Measurements from ENCODE around the gene C9orf43. TPM values are rescaled to one million over a fixed set of nuclear protein-coding genes. Genes with fewer than 3 reads are reported as not detected.

The C9orf43 gene
- total and polyA plus RNA-seq, 5 experiments from 2014 or later = 0.55 to 1.2 (median 0.95) TPM; not detected in 1

DNA sequence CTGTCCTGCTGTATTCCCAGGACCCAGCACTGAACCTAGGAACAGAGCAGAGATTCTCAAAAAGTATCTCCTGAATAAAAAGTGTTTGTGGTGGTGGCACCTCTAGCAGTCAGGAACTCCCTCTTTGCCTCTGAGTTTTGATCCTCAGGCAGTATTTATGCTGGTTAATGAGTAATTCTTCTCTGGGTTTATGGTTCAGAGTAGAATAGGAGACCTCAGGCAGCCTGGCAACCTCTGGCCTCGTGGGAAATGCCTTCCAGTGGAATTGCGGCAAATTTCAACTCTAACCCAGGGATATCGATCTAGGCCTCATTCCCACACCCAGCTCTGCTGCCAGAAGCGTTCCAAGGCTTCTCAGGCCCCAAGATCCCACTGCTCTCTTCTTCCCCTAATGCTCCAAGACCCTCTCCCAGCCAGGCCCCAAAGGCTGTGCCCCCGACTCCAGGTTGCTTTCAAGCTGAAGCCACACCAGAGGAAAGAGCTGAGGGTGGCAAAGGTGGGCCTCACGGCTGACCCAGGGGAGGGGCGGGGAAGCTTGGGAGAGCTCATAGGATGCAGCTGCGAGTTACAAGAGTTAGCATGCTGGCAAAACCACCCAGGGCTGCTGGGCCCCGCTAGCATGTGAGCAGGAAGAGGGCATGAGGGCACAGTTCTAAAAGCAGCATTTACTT, 22.9 kb upstream of the C9orf43 start:
- H3K27me3 Mint-ChIP-seq = no peaks in the 10 kb centered on the region
- no peak overlapping the region for H3K27ac Mint-ChIP-seq
- DNase-seq (no peak), ATAC-seq (no peak)
- no peak overlapping the region for H3K4me3 Mint-ChIP-seq
- no peaks in the 10 kb centered on the region for H3K4me1 Mint-ChIP-seq
- no peaks in the 10 kb centered on the region for H3K9me3 Mint-ChIP-seq
- H3K36me3 Mint-ChIP-seq = peaks cover 0 to 46% (median 21%) of the 10 kb centered on the region in 3 donors
- POLR2A ChIA-PET = interaction anchor here (0.6 to 1.5 kb wide), 3 partner anchors 11 to 104 kb away, joined by 3 to 7 read pairs (median 6); partner anchors contain the start of gene HDHD3

DNA sequence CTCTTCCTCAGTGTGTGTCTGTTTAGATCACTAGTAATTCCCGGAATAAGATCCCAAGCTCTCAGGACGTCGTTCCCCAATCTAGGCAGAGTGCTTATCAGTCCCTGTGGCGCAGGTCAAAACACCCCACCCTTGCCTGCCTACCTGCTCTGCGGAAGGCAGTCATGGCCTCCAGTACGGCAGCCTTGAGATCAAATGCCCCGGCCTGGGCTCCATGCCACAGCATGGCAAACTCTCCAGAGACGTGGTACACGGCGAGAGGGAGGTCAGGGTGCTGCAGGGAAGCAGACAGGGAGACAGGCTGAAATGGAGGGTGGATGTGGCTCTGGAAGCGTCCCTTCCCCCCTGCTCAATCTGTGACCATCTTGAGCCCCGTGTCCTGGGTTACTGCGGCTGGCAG, 21.7 kb upstream of the C9orf43 start:
- H3K36me3 Mint-ChIP-seq = peaks cover 0 to 57% (median 21%) of the 10 kb centered on the region in 3 donors

DNA sequence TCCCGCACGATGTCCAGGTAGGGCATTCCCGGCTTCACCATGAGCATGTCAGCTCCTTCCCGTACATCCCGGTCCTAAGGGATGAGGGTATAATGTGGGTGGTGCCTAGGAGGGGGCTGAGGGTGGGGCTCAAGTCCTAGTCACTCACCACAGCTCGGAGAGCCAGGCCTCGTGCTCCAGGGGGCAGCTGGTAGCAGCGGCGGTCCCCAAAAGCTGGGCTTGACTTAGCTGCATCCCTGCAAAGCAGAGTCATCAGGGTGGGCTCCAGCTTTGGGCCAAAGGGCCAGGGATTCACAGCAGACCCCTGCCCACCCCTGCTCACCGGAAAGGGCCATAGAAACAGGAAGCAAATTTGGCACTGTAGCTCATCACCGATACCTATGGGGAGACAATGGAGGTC, 21.1 kb upstream of the C9orf43 start:
- Mint-ChIP-seq H3K36me3 (peaks cover 0 to 58% (median 21%) of the 10 kb centered on the region in 3 donors), H3K4me1 (no peaks in the 10 kb centered on the region), H3K27ac (no peak overlapping the region), H3K27me3 (no peaks in the 10 kb centered on the region), H3K9me3 (no peaks in the 10 kb centered on the region), H3K4me3 (no peak overlapping the region)
- POLR2A ChIA-PET = interaction anchor here (0.5 kb wide), 1 partner anchor 14 kb away, joined by 4 read pairs; no protein-coding TSS in a partner anchor
- DNase-seq (no peak), ATAC-seq (no peak)

More for the DNA sequence above, 21.7 kb upstream of the C9orf43 start:
- ATAC-seq (no peak), DNase-seq (no peak)
- no peak overlapping the region for H3K4me3 Mint-ChIP-seq
- no peaks in the 10 kb centered on the region for H3K27me3 Mint-ChIP-seq
- POLR2A ChIA-PET = interaction anchor here (0.5 kb wide), 1 partner anchor 13 kb away, joined by 4 read pairs; no protein-coding TSS in a partner anchor
- no peaks in the 10 kb centered on the region for H3K9me3 Mint-ChIP-seq
- no peak overlapping the region for H3K27ac Mint-ChIP-seq
- no peaks in the 10 kb centered on the region for H3K4me1 Mint-ChIP-seq

GRCh38 chr9:113390192-113390960, 20.2 kb upstream of the C9orf43 start:
- DNase-seq = no peak
- H3K27ac Mint-ChIP-seq = peak overlapping the region in 1 of 10 donors; percentile 33
- peaks cover 0 to 62% (median 21%) of the 10 kb centered on the region in 3 donors for H3K36me3 Mint-ChIP-seq
- POLR2A ChIA-PET = no interaction called here
- no peak overlapping the region for H3K4me3 Mint-ChIP-seq
- ATAC-seq = no peak
- H3K27me3 Mint-ChIP-seq = no peaks in the 10 kb centered on the region
- no peaks in the 10 kb centered on the region for H3K9me3 Mint-ChIP-seq
- peaks cover 0 to 2% (median under 1%) of the 10 kb centered on the region in 4 donors for H3K4me1 Mint-ChIP-seq

GRCh38 chr9:113391917-113392316, 18.6 kb upstream of the C9orf43 start:
- no peak for ATAC-seq
- DNase-seq = no peak
- H3K9me3 Mint-ChIP-seq = no peaks in the 10 kb centered on the region
- H3K4me1 Mint-ChIP-seq = peaks cover 3 to 12% (median 9%) of the 10 kb centered on the region in 4 donors
- no peaks in the 10 kb centered on the region for H3K27me3 Mint-ChIP-seq
- peak overlapping the region in 1 of 10 donors; percentile 38 for H3K27ac Mint-ChIP-seq
- peak overlapping the region in 1 of 10 donors; percentile 15 for H3K4me3 Mint-ChIP-seq
- peaks cover 0 to 72% (median 21%) of the 10 kb centered on the region in 3 donors for H3K36me3 Mint-ChIP-seq
- POLR2A ChIA-PET = no interaction called here

GRCh38 chr9:113393281-113393680, 17.3 kb upstream of the C9orf43 start:
- DNase-seq = no peak
- ATAC-seq = no peak
- POLR2A ChIA-PET = no interaction called here
- Mint-ChIP-seq H3K4me3 (no peak overlapping the region), H3K27ac (no peak overlapping the region), H3K9me3 (no peaks in the 10 kb centered on the region), H3K27me3 (no peaks in the 10 kb centered on the region), H3K36me3 (peaks cover 0 to 60% (median 9%) of the 10 kb centered on the region in 3 donors), H3K4me1 (peaks cover 7 to 12% (median 9%) of the 10 kb centered on the region in 4 donors)

DNA sequence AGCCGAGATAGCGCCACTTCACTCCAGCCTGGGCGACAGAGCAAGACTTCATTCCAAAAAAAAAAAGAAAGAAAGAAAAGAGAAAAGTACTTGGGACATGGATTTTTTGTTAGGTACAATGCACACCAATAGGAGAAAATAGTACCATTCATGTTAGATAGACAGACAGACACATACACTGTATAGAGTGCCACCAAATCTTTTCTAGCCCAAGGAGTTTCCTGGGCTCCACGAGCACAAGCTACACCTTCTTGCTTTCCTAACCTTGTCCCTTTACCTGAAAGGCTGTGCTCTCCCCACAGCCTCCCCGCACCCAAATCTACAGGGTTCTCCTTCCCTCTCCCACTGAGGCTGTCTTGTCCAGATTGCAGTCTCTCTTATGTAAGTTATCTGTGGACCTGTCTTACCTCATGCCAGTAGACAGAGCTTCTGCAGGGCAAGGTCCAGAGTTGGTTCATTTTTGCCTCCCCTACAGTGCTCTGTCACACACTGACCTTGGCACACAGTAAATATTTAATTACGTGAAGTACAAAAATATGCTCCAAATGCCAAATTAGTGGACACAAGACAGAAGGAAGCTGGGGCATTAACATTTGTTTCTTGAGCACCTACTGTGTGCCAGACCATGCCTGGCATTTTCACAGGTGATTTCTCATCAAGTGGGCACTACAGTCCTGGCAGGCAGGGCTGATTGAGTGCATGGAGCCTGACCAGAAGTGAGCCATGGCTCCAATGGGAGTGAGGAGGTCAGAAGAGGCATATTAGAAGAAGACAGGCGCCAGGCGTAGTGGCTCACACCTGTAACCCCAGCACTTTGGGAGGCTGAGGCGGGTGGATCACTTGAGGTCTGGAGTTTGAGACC, 15.3 kb upstream of the C9orf43 start:
- no peak for ATAC-seq
- Mint-ChIP-seq H3K27ac (peak overlapping the region in 1 of 10 donors; percentile 38), H3K36me3 (peaks cover 0 to 46% (median 5%) of the 10 kb centered on the region in 3 donors), H3K4me1 (peaks cover 12 to 28% (median 22%) of the 10 kb centered on the region in 4 donors), H3K4me3 (no peak overlapping the region), H3K9me3 (no peaks in the 10 kb centered on the region), H3K27me3 (no peaks in the 10 kb centered on the region)
- no peak for DNase-seq
- POLR2A ChIA-PET = no interaction called here

GRCh38 chr9:113397203-113397631, 13.3 kb upstream of the C9orf43 start:
- POLR2A ChIA-PET = no interaction called here
- Mint-ChIP-seq H3K27me3 (no peaks in the 10 kb centered on the region), H3K4me1 (peaks cover 16 to 40% (median 33%) of the 10 kb centered on the region in 4 donors), H3K27ac (peak overlapping the region in 1 of 10 donors; percentile 28), H3K4me3 (no peak overlapping the region), H3K9me3 (no peaks in the 10 kb centered on the region), H3K36me3 (peaks cover 0 to 29% (median 0%) of the 10 kb centered on the region in 3 donors)
- no peak for ATAC-seq
- no peak for DNase-seq

- ATAC-seq = no peak
- no peaks in the 10 kb centered on the region for H3K9me3 Mint-ChIP-seq
- H3K36me3 Mint-ChIP-seq = peaks cover 0 to 15% (median 0%) of the 10 kb centered on the region in 3 donors
- no peak for DNase-seq
- H3K4me3 Mint-ChIP-seq = peak overlapping the region in 7 of 10 donors; percentile 25 to 98 (median 68)
- peaks cover 16 to 40% (median 35%) of the 10 kb centered on the region in 4 donors for H3K4me1 Mint-ChIP-seq
- POLR2A ChIA-PET = interaction anchor here (4.6 kb wide), 1 partner anchor 12 kb away, joined by 62 read pairs; the partner anchor contains the start of genes C9orf43 and POLE3
- H3K27me3 Mint-ChIP-seq = no peaks in the 10 kb centered on the region
- no peak overlapping the region for H3K27ac Mint-ChIP-seq
These were observed 11.8 kb upstream of the C9orf43 start for GRCh38 chr9:113398796-113399195.

DNA sequence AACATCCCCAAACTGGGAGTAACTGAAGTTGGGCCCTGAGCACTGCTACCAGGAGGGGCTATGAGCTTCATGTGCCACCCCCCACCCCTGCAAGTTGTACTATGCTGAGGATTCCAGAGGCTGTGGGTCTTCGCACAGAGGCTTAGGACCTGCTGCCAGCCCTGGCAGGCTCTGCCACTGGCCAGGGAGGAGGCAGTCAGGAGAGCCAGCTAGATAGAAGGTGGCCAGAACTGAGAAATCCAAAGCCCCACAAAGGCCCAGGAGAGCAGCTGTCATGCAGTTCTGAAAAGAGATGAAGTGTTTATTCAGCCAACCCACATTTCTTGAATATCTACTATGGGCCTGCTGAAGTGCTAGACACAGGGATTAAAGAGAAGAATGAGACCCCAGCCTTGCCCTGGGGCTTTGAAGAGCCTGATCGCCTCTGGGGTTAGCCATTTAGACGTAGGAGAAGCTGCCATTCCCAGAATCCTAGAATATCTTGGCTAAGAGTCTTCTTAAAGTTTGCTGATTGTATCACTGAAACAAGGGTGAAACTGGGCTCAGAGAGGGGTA, 10.8 kb upstream of the C9orf43 start:
- no peaks in the 10 kb centered on the region for H3K9me3 Mint-ChIP-seq
- no peak for DNase-seq
- H3K27me3 Mint-ChIP-seq = no peaks in the 10 kb centered on the region
- POLR2A ChIA-PET = interaction anchor here (4.6 kb wide), 1 partner anchor 11 kb away, joined by 62 read pairs; the partner anchor contains the start of genes C9orf43 and POLE3
- H3K27ac Mint-ChIP-seq = peak overlapping the region in 4 of 10 donors; percentile 15 to 74 (median 67)
- H3K4me3 Mint-ChIP-seq = peak overlapping the region; percentile 68 to 98 (median 82)
- peaks cover 0 to 16% (median 0%) of the 10 kb centered on the region in 3 donors for H3K36me3 Mint-ChIP-seq
- ATAC-seq = no peak
- peaks cover 16 to 40% (median 37%) of the 10 kb centered on the region in 4 donors for H3K4me1 Mint-ChIP-seq

- peaks cover 12 to 42% (median 34%) of the 10 kb centered on the region in 4 donors for H3K4me1 Mint-ChIP-seq
- DNase-seq = peak; percentile 95 to 100 (median 100)
- no peaks in the 10 kb centered on the region for H3K9me3 Mint-ChIP-seq
- peaks cover 0 to 9% (median 0%) of the 10 kb centered on the region in 3 donors for H3K36me3 Mint-ChIP-seq
- H3K4me3 Mint-ChIP-seq = peak within 1 kb of the TSS; percentile 91 to 99 (median 98)
- peak; percentile 96 to 98 for ATAC-seq
- H3K27me3 Mint-ChIP-seq = no peaks in the 10 kb centered on the region
- POLR2A ChIA-PET = interaction anchor here (1.0 to 4.6 kb wide), 9 partner anchors 9 to 179 kb away, joined by 3 to 62 read pairs (median 4); partner anchors contain the start of genes C9orf43, HDHD3, POLE3 and WDR31
- H3K27ac Mint-ChIP-seq = peak within 1 kb of the TSS; percentile 61 to 96 (median 88)
These were observed 9.3 kb upstream of the C9orf43 start, which contains the start of gene ALAD for GRCh38 chr9:113401027-113401792. ALAD (minus strand) TSS chr9:113401284; CDS start chr9:113393559, 7,725 bp downstream.

Data from naive thymus-derived CD8-positive, alpha-beta T cell (primary cell).